Activated naive CD4-positive, alpha-beta T cell treated with anti-CD3 and anti-CD28 coated beads, Interleukin-2, amount 50 U/mL, for 24 hours (primary cell): ENCODE data around the gene PRTN3.
"Not testable (repeated sequence)": the region's sequence is repeated elsewhere in the genome, so short reads cannot be mapped to it uniquely, and the experiment has no call there.

Source experiments
- H3K27ac Mint-ChIP-seq: one replicate; pipeline ENCODE4 v1.8.0; 2021; ENCODE audit warnings: mild to moderate bottlenecking, mixed read lengths
- H3K27me3 Mint-ChIP-seq: one replicate; pipeline ENCODE4 v1.8.0; 2021; ENCODE audit warnings: mixed read lengths
- H3K36me3 Mint-ChIP-seq: one replicate; pipeline ENCODE4 v1.8.0; 2021; ENCODE audit warnings: mixed read lengths
- H3K4me1 Mint-ChIP-seq: one replicate; pipeline ENCODE4 v1.8.0; 2021; ENCODE audit warnings: mixed read lengths
- H3K4me3 Mint-ChIP-seq: one replicate; pipeline ENCODE4 v1.8.0; 2021; ENCODE audit warnings: mild to moderate bottlenecking, mixed read lengths
- H3K9me3 Mint-ChIP-seq: one replicate; pipeline ENCODE4 v1.8.0; 2021; ENCODE audit warnings: mixed read lengths

PRTN3 gene

GRCh38 chr19:884420-885211 is 43.8 kb downstream of the PRTN3 start:
- Mint-ChIP-seq H3K27ac (no peak overlapping the region), H3K4me1 (peaks cover 5% of the 10 kb centered on the region), H3K4me3 (no peak overlapping the region), H3K36me3 (no peaks in the 10 kb centered on the region), H3K9me3 (no peaks in the 10 kb centered on the region), H3K27me3 (no peaks in the 10 kb centered on the region)

DNA sequence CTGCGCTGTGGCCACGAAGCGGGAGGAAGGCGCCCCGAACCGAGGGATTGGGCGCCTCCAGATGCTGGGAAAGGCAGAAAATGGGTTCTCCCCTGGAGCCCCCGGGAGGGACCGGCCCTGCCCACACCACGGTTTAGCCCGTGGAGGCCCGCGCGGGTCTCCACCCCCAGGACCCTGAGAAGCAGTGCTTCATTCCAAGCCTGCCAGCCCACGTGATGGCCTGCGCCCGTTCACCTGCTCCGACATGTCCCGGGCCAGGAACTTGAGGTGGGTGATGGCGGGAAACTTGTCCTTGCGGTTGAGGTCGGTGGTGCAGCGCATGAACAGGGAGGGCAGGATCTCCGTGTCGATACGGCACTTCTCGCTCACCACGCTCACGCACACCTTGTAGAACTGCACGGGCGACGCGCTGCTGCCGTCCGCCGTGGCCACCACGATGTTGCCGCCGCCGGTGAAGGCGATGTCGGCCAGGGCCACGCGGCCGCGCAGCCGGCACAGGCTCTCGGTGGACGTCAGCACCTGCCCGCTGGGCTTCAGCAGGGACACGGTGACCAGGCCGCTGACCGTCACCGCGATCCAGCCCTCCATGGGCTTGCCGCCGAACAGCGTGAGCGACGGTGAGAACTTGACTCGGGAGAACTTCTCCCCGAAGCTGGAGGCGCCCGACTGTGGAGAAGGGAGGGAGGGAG is 44.9 kb downstream of the PRTN3 start:
- no peaks in the 10 kb centered on the region for H3K36me3 Mint-ChIP-seq

DNA sequence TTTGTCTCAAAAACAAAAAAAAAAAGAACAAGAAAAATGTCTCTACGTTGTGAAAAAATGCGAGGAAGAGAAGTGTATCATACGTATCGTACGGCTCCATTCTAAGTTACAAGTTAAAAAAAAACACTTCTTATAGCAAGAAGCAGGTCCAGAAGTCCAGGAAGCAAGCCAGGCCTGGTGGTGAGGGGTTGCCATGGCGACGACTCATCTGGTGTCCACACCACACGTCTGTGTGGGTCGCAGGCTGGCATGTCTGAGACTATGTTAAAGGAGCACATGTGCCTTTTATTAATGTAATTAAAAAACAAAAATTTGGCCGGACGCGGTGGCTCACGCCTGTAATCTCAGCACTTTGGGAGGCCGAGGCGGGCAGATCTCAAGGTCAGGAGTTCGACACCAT is 46.3 kb downstream of the PRTN3 start:
- Mint-ChIP-seq H3K4me3 (no peak overlapping the region), H3K9me3 (no peaks in the 10 kb centered on the region), H3K27ac (no peak overlapping the region), H3K4me1 (peaks cover 11% of the 10 kb centered on the region), H3K36me3 (no peaks in the 10 kb centered on the region), H3K27me3 (no peaks in the 10 kb centered on the region)

More for the DNA sequence above, 44.9 kb downstream of the PRTN3 start:
- Mint-ChIP-seq H3K4me1 (peaks cover 5% of the 10 kb centered on the region), H3K9me3 (no peaks in the 10 kb centered on the region), H3K27ac (no peak overlapping the region), H3K4me3 (no peak overlapping the region), H3K27me3 (no peaks in the 10 kb centered on the region)

- Mint-ChIP-seq H3K36me3 (no peaks in the 10 kb centered on the region), H3K27me3 (no peaks in the 10 kb centered on the region), H3K27ac (no peak overlapping the region), H3K4me3 (no peak overlapping the region), H3K4me1 (peaks cover 11% of the 10 kb centered on the region), H3K9me3 (no peaks in the 10 kb centered on the region)
Observed at GRCh38 chr19:887599-887998, 46.8 kb downstream of the PRTN3 start.

DNA sequence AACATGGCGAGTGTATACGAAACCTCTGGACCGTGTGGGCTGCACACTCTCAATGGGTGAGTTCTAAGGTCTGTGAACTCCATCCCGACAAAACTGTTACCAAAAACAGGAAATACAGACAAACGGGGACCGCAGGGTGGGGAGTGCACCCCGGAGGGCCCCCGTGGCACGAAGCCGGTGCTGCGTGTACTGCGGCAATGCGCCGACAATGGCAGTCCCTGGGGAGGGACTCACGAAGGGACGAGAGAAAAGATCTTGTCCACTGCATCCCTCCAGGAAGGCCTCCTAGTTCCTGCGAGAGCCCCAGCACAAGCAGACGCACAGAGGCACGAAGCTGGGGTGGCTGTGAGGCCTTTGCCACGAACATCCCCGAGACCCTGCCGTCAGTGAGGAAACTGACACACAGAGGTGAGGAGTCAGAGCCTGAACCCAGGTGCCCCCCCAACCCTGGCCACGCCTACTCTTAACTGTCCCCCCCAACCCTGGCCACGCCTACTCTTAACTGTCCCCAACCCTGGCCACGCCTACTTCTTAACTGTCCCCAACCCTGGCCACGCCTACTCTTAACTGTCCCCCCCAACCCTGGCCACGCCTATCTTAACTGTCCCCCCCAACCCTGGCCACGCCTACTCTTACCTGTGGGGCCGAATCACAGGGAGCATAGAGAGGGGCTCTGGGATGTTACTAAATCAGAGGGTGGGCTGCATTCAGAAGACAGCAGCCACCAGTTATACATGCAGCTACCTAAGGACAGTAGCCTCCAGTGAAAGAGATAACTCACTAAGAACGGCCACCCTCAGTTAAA is 48.0 kb downstream of the PRTN3 start:
- Mint-ChIP-seq H3K9me3 (no peaks in the 10 kb centered on the region), H3K27ac (no peak overlapping the region), H3K36me3 (no peaks in the 10 kb centered on the region), H3K4me1 (peaks cover 19% of the 10 kb centered on the region), H3K4me3 (peak overlapping the region; percentile 23), H3K27me3 (no peaks in the 10 kb centered on the region)

- H3K9me3 Mint-ChIP-seq, result no peaks in the 10 kb centered on the region
- peaks cover 26% of the 10 kb centered on the region for H3K4me1 Mint-ChIP-seq
- no peak overlapping the region for H3K27ac Mint-ChIP-seq
- H3K4me3 Mint-ChIP-seq, result no peak overlapping the region
- no peaks in the 10 kb centered on the region for H3K27me3 Mint-ChIP-seq
- no peaks in the 10 kb centered on the region for H3K36me3 Mint-ChIP-seq
Observed at GRCh38 chr19:889662-890295, 49.0 kb downstream of the PRTN3 start.

GRCh38 chr19:890831-891230 is 50.0 kb downstream of the PRTN3 start:
- no peaks in the 10 kb centered on the region for H3K36me3 Mint-ChIP-seq
- H3K4me3 Mint-ChIP-seq, result peak overlapping the region; percentile 68
- H3K27me3 Mint-ChIP-seq, result no peaks in the 10 kb centered on the region
- H3K27ac Mint-ChIP-seq, result peak overlapping the region; percentile 68
- peaks cover 26% of the 10 kb centered on the region for H3K4me1 Mint-ChIP-seq
- H3K9me3 Mint-ChIP-seq, result no peaks in the 10 kb centered on the region

GRCh38 chr19:891421-892200 is 50.8 kb downstream of the PRTN3 start:
- H3K9me3 Mint-ChIP-seq, H3K27me3 Mint-ChIP-seq, H3K36me3 Mint-ChIP-seq: not testable (repeated sequence)
- Mint-ChIP-seq H3K4me3 (peak overlapping the region; percentile 84), H3K4me1 (peaks cover 27% of the 10 kb centered on the region), H3K27ac (peak overlapping the region; percentile 68)

DNA sequence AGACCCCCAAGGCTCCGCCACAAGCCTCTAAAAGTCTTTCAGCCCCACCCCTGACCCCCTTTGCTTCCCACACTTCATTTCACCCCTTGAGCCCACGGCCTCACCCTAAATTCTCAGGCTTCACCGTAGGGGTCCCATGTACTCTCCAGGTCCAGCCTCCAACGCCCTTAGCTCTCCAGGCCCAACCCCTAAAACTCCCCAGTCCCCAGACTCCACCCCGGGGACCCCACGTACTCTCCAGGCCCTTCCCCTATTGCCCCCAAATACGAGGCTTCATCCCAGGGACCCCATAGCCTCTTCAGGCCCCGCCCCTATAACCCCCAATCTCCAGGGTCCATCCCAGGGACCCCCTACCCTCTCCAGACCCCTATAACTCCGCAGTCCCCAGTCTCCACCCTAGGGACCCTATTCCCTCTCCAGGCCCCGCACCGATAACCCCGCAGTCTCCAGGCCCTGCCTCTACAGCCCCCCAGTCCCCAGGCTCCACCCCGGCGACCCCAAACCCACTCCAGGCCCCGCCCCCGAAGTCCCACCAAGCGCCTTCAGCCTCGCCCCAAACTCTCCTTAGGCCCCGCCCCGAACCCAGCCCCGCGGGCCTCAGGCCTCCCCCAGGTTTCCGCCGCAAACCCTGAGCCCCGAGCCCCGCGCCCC is 51.6 kb downstream of the PRTN3 start:
- Mint-ChIP-seq H3K4me3 (peak overlapping the region; percentile 84), H3K4me1 (peaks cover 30% of the 10 kb centered on the region), H3K27me3 (no peaks in the 10 kb centered on the region), H3K36me3 (no peaks in the 10 kb centered on the region), H3K9me3 (no peaks in the 10 kb centered on the region), H3K27ac (peak overlapping the region; percentile 55)

GRCh38 chr19:892894-893689 is 52.3 kb downstream of the PRTN3 start, which contains the start of the genes MED16 and RNU6-9:
TSS of gene MED16 (minus strand) at chr19:893187. CDS start at chr19:891131, 2,056 bp downstream.
TSS of gene RNU6-9 (plus strand) at chr19:893484.
- H3K9me3 Mint-ChIP-seq, result no peaks in the 10 kb centered on the region
- H3K4me1 Mint-ChIP-seq, result peaks cover 30% of the 10 kb centered on the region
- H3K4me3 Mint-ChIP-seq, result peak within 1 kb of the TSS; percentile 95
- no peaks in the 10 kb centered on the region for H3K27me3 Mint-ChIP-seq
- H3K27ac Mint-ChIP-seq, result peak within 1 kb of the TSS; percentile 100
- no peaks in the 10 kb centered on the region for H3K36me3 Mint-ChIP-seq

DNA sequence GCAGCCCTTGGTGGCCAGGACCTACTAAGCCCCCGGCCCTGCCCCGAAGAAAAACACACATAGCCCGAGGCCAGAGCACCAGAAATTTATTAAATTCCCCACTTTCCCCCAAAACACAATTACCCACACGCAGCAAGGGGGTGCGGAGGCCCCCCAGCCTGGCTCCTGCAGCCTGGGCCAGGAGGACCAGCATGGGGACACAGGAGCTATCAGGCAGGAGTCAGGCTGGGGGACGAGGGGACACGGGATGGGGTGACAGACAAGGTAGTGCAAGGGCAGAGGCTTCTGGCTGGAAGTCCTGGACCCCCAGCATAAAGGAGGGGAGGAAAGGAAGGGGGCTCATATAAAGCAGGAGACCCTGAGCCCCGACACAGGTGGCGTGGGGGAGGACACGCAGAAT is 55.6 kb downstream of the PRTN3 start:
- Mint-ChIP-seq H3K9me3 (no peaks in the 10 kb centered on the region), H3K27me3 (no peaks in the 10 kb centered on the region), H3K27ac (no peak overlapping the region), H3K4me3 (no peak overlapping the region), H3K36me3 (no peaks in the 10 kb centered on the region), H3K4me1 (peaks cover 20% of the 10 kb centered on the region)

DNA sequence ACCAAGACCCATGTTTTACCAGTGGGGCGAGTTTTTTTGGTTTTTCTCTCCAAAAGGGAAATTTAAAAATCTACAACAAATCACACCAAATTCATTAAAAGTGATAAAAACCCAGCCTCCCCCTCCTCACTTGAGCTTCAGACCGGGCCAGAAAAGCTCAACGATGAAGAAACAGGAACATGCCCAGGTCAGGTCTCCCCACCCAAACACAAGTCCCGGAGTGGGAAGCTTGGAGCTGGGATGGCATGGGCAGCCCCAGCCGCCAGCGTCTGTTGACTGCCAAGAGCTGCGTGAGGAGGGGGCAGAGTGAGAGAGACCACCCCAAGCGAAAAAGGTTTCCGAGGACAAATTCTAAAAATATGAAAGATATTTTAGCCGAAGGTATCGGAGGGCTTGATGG is 56.2 kb downstream of the PRTN3 start:
- Mint-ChIP-seq H3K9me3 (no peaks in the 10 kb centered on the region), H3K36me3 (no peaks in the 10 kb centered on the region), H3K27ac (no peak overlapping the region), H3K27me3 (no peaks in the 10 kb centered on the region), H3K4me1 (peaks cover 21% of the 10 kb centered on the region), H3K4me3 (no peak overlapping the region)

- Mint-ChIP-seq H3K27ac (no peak overlapping the region), H3K36me3 (no peaks in the 10 kb centered on the region), H3K4me3 (no peak overlapping the region), H3K4me1 (peaks cover 25% of the 10 kb centered on the region), H3K27me3 (no peaks in the 10 kb centered on the region), H3K9me3 (no peaks in the 10 kb centered on the region)
Observed at GRCh38 chr19:897442-898039, 56.7 kb downstream of the PRTN3 start.
